Measurements from ENCODE around the gene RNF145. TPM values are rescaled to one million over a fixed set of nuclear protein-coding genes. Genes with fewer than 3 reads are reported as not detected.
A peak's percentile ranks its signal among the peaks of the same experiment; 100 is the strongest.

The RNF145 gene
- total RNA-seq, 1 donor from 2014 or later, result 149 TPM

DNA sequence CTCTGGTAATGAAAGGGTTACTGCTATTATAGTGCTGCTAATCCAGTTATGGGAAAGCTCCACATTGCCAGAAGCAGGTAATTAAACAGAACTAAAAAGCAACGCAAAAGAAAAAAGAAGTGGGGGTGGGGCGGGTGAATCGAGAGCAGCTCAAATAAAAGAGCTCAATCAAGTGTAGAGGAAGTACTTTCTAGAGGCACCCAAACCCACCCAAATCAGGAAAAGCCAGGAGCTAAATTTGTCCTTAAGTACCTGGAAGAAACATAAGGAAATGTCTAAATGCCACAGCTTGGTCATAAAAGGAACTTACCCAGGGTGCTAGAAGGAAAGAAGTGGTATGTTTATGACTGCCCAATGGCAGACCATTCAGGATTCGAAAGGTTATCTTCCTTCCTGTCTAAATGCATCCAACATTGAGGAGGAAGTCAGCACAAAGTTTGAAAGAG lies 2.4 kb upstream of the RNF145 start:
- no peak overlapping the region for H3K4me3 Mint-ChIP-seq
- peaks cover 39% of the 10 kb centered on the region for H3K4me1 Mint-ChIP-seq
- H3K9me3 Mint-ChIP-seq, result no peaks in the 10 kb centered on the region
- H3K27me3 Mint-ChIP-seq, result no peaks in the 10 kb centered on the region
- DNase-seq, result no peak
- no peak overlapping the region for H3K27ac Mint-ChIP-seq
- intact Hi-C loops (cut with micrococcal nuclease), result no loop called here
- peaks cover 15% of the 10 kb centered on the region for H3K36me3 Mint-ChIP-seq (ENCODE audit: low read depth)

- Mint-ChIP-seq H3K27ac (peak overlapping the region; percentile 93), H3K9me3 (no peaks in the 10 kb centered on the region)
- intact Hi-C loops (cut with micrococcal nuclease), result no loop called here
These were observed 1.5 kb upstream of the RNF145 start for GRCh38 chr5:159210846-159211245.

DNA sequence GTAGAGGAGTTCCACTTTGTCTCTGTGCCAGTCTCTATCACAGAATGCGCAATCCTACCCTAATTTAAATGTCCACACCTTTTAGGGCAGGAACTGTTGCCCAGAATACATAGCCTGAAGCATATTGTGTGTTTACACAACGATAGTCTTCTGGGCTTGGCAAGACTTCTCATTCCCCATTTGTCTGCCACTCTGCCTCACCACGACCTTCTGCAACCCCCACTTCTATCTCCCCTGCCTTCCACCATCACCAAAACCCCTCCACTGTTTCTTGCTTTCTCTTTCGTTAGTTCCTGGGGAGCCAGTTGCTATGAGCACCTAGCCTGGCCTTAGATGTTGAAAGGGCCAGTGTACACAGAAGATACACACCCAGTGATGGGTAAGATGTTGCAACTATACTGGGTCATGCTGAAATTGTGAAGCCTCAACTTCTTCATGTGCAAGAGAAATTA lies 883 bp upstream of the RNF145 start:
- peak; percentile 71 for DNase-seq
- intact Hi-C loops (cut with micrococcal nuclease), result no loop called here
- H3K4me3 Mint-ChIP-seq, result peak overlapping the region; percentile 87
- H3K27ac Mint-ChIP-seq, result peak overlapping the region; percentile 93
- no peaks in the 10 kb centered on the region for H3K27me3 Mint-ChIP-seq
- H3K36me3 Mint-ChIP-seq (ENCODE audit: low read depth), result peaks cover 25% of the 10 kb centered on the region
- no peaks in the 10 kb centered on the region for H3K9me3 Mint-ChIP-seq
- H3K4me1 Mint-ChIP-seq, result peaks cover 50% of the 10 kb centered on the region

More at GRCh38 chr5:159210846-159211245, 1.5 kb upstream of the RNF145 start:
- peaks cover 45% of the 10 kb centered on the region for H3K4me1 Mint-ChIP-seq
- H3K36me3 Mint-ChIP-seq (ENCODE audit: low read depth), result peaks cover 23% of the 10 kb centered on the region
- H3K27me3 Mint-ChIP-seq, result no peaks in the 10 kb centered on the region
- peak overlapping the region; percentile 87 for H3K4me3 Mint-ChIP-seq
- no peak for DNase-seq

DNA sequence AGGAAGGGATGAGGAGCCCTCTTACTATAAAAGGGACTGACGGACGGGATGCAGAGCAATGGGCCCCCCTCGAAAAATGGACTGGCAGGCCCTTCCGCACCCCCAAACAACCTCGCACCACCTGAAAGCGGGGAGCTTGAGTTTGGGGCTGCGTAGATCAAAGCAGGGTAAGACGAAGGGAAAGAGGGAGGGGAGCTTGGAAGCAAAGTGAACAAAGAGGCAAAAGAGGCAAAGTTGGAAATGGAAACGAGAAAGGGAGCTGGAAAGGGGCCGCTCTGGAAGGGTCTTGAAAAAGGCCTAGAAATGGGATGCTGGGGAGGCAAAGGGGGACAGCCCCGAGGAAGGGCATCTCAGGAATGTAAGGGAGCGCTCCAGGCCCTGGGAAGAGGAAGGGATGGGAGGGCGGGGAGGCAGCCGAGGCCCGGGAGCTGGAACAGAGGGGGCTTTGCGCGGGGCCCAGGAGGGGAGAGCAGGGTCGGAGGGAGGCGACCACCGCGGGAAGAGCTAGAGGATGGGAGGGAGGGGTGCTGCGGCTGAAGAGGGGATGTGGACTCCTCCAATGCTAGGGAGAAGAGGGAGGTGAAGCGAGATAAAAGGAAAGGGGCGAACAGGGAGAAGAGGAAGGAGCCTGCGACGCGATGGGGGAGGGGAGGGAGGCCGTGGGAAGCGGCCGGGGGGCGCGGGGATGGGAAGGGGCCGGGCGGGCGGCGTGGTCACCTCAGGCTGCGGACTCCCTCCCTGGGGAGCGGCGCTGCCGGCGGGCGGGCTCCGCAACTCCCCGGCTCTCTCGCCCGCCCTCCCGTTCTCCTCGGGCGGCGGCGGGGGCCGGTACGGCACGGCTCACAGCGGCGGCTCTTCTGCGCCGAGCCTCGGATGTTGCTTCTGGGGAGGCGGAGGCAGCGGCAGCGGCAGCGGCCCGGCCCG lies 577 bp downstream of the RNF145 start:
- Mint-ChIP-seq H3K4me1 (peaks cover 62% of the 10 kb centered on the region), H3K36me3 (ENCODE audit: low read depth) (peaks cover 27% of the 10 kb centered on the region), H3K4me3 (peak overlapping the region; percentile 99), H3K27me3 (no peaks in the 10 kb centered on the region), H3K27ac (peak overlapping the region; percentile 98), H3K9me3 (no peaks in the 10 kb centered on the region)
- intact Hi-C loops (cut with micrococcal nuclease), result loop anchor here (1.0 to 10.0 kb wide), 11 partner anchors 8 to 1209 kb away; partner anchors contain the start of genes PWWP2A, SLU7 and UBLCP1
- no peak for DNase-seq

- no peaks in the 10 kb centered on the region for H3K9me3 Mint-ChIP-seq
- H3K36me3 Mint-ChIP-seq (ENCODE audit: low read depth), result peaks cover 32% of the 10 kb centered on the region
- no peaks in the 10 kb centered on the region for H3K27me3 Mint-ChIP-seq
- DNase-seq, result peak; percentile 93
- intact Hi-C loops (cut with micrococcal nuclease), result loop anchor here (1.0 to 10.0 kb wide), 10 partner anchors 8 to 1209 kb away; partner anchors contain the start of genes PWWP2A, SLU7 and TTC1
- peak overlapping the region; percentile 98 for H3K27ac Mint-ChIP-seq
- peak overlapping the region; percentile 99 for H3K4me3 Mint-ChIP-seq
- peaks cover 66% of the 10 kb centered on the region for H3K4me1 Mint-ChIP-seq
These were observed 1.5 kb downstream of the RNF145 start for GRCh38 chr5:159207686-159208513.

- no peak for DNase-seq
- Mint-ChIP-seq H3K27ac (peak overlapping the region; percentile 98), H3K36me3 (ENCODE audit: low read depth) (peaks cover 37% of the 10 kb centered on the region), H3K9me3 (no peaks in the 10 kb centered on the region), H3K4me1 (peaks cover 64% of the 10 kb centered on the region), H3K27me3 (no peaks in the 10 kb centered on the region), H3K4me3 (peak overlapping the region; percentile 99)
- intact Hi-C loops (cut with micrococcal nuclease), result loop anchor here (1.0 to 10.0 kb wide), 5 partner anchors 28 to 1210 kb away; partner anchors contain the start of genes SLU7 and TTC1
These were observed 2.1 kb downstream of the RNF145 start for GRCh38 chr5:159207222-159207685.

DNA sequence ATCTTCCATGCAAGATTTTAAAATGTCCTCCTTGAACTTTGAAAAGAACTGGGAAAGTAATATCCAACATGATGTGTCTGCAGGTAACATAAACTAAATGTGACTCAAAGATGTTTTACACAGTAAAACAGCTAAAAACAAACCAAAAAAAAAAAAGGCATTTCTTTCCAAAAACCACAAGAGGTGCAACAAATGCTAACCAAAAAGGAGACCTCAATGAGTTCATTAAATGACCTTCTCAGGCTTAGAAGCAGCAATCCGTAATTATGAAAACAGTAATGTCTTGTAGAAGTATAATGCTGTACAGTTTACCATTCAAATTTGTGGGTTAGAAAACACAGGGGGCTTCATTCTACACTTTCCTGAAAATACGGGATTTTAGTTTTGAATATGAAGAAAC lies 2.5 kb downstream of the RNF145 start:
- H3K27me3 Mint-ChIP-seq, result no peaks in the 10 kb centered on the region
- H3K27ac Mint-ChIP-seq, result peak overlapping the region; percentile 98
- no peak for DNase-seq
- H3K4me1 Mint-ChIP-seq, result peaks cover 62% of the 10 kb centered on the region
- intact Hi-C loops (cut with micrococcal nuclease), result loop anchor here (1.0 to 10.0 kb wide), 6 partner anchors 9 to 1210 kb away; partner anchors contain the start of genes SLU7 and TTC1
- H3K4me3 Mint-ChIP-seq, result peak overlapping the region; percentile 99
- peaks cover 38% of the 10 kb centered on the region for H3K36me3 Mint-ChIP-seq (ENCODE audit: low read depth)
- no peaks in the 10 kb centered on the region for H3K9me3 Mint-ChIP-seq

GRCh38 chr5:159206368-159206767 lies 3.0 kb downstream of the RNF145 start:
- peak overlapping the region; percentile 99 for H3K4me3 Mint-ChIP-seq
- intact Hi-C loops (cut with micrococcal nuclease), result loop anchor here (1.0 to 10.0 kb wide), 5 partner anchors 8 to 1211 kb away; partner anchors contain the start of genes SLU7 and TTC1
- H3K4me1 Mint-ChIP-seq, result peaks cover 60% of the 10 kb centered on the region
- peaks cover 41% of the 10 kb centered on the region for H3K36me3 Mint-ChIP-seq (ENCODE audit: low read depth)
- H3K9me3 Mint-ChIP-seq, result no peaks in the 10 kb centered on the region
- H3K27ac Mint-ChIP-seq, result peak overlapping the region; percentile 98
- DNase-seq, result no peak
- H3K27me3 Mint-ChIP-seq, result no peaks in the 10 kb centered on the region

GRCh38 chr5:159203351-159203750 lies 6.0 kb downstream of the RNF145 start:
- peaks cover 62% of the 10 kb centered on the region for H3K4me1 Mint-ChIP-seq
- intact Hi-C loops (cut with micrococcal nuclease), result loop anchor here (10.0 kb wide), 1 partner anchor 769 kb away; no protein-coding TSS in a partner anchor

GRCh38 chr5:159202151-159202550 lies 7.2 kb downstream of the RNF145 start:
- H3K27ac Mint-ChIP-seq, result no peak overlapping the region
- no peak overlapping the region for H3K4me3 Mint-ChIP-seq
- DNase-seq, result no peak
- peaks cover 52% of the 10 kb centered on the region for H3K36me3 Mint-ChIP-seq (ENCODE audit: low read depth)
- H3K27me3 Mint-ChIP-seq, result no peaks in the 10 kb centered on the region
- intact Hi-C loops (cut with micrococcal nuclease), result loop anchor here (10.0 kb wide), 1 partner anchor 767 kb away; no protein-coding TSS in a partner anchor
- H3K4me1 Mint-ChIP-seq, result peaks cover 61% of the 10 kb centered on the region
- no peaks in the 10 kb centered on the region for H3K9me3 Mint-ChIP-seq

More at GRCh38 chr5:159203351-159203750, 6.0 kb downstream of the RNF145 start:
- Mint-ChIP-seq H3K27me3 (no peaks in the 10 kb centered on the region), H3K9me3 (no peaks in the 10 kb centered on the region), H3K4me3 (peak overlapping the region; percentile 33), H3K27ac (peak overlapping the region; percentile 36), H3K36me3 (ENCODE audit: low read depth) (peaks cover 53% of the 10 kb centered on the region)
- no peak for DNase-seq

DNA sequence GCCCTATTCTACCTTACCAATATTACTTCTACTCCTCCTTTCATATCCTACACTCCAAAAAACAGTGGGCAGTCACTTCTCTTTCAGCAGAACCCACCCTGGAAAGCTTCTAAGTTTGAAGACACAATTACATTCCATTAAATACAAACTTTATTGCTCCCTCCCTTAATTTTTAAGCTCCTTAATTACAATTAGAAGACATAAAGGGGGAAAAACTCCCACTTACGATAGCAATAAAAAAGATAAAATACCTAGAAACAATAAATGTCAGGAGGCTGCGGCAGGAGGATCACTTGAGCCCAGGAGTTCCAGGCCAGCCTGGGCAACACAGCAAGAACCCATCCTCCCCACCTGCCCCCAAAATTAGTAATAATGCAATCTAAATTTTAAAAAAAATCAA lies 9.6 kb downstream of the RNF145 start:
- no peaks in the 10 kb centered on the region for H3K9me3 Mint-ChIP-seq
- H3K36me3 Mint-ChIP-seq (ENCODE audit: low read depth), result peaks cover 60% of the 10 kb centered on the region
- intact Hi-C loops (cut with micrococcal nuclease), result loop anchor here (10.0 kb wide), 1 partner anchor 765 kb away; no protein-coding TSS in a partner anchor
- H3K4me3 Mint-ChIP-seq, result no peak overlapping the region
- no peaks in the 10 kb centered on the region for H3K27me3 Mint-ChIP-seq
- H3K4me1 Mint-ChIP-seq, result peaks cover 61% of the 10 kb centered on the region
- no peak for DNase-seq
- H3K27ac Mint-ChIP-seq, result peak overlapping the region; percentile 4

- Mint-ChIP-seq H3K36me3 (ENCODE audit: low read depth) (peaks cover 63% of the 10 kb centered on the region), H3K4me3 (no peak overlapping the region), H3K27me3 (no peaks in the 10 kb centered on the region), H3K27ac (peak overlapping the region; percentile 48), H3K9me3 (no peaks in the 10 kb centered on the region), H3K4me1 (peaks cover 56% of the 10 kb centered on the region)
- intact Hi-C loops (cut with micrococcal nuclease), result no loop called here
- DNase-seq, result no peak
These were observed 10.1 kb downstream of the RNF145 start for GRCh38 chr5:159199225-159199624.
